HepG2 (cell line): ENCODE measurements around the gene ADAMTS12.

Experiments
- GABPA ChIP-seq, 2 experiments: IDR thresholded peaks; 2 replicates each; pipeline ENCODE4 v1.6.1; 2011 to 2016; ENCODE audit warnings: low read depth in 2 of 2, low read length in 1 of 2, missing biosample characterization in 1 of 2, missing genetic modification characterization in 1 of 2
- GATAD2A ChIP-seq: IDR thresholded peaks from 2 replicates; pipeline ENCODE4 v1.6.1; 2016
- MAFK ChIP-seq, 2 experiments: IDR thresholded peaks in 1 of 2; conservative IDR thresholded peaks in 1 of 2; 2 replicates each; pipeline ENCODE4 v1.6.1; 2011; ENCODE audit warnings: improper control_type of control experiment in 2 of 2, low read length in 2 of 2
- NFYB ChIP-seq: sonication (generic); formaldehyde crosslinking; IDR thresholded peaks from 2 replicates; pipeline ENCODE4 v1.4.0; 2020; ENCODE audit warnings: missing genetic modification reagents
- REST ChIP-seq, 2 experiments: IDR thresholded peaks; 2 replicates each; pipeline ENCODE4 v1.6.1; 2011 to 2012; ENCODE audit warnings: low read length in 2 of 2, borderline replicate concordance in 1 of 2, low read depth in 1 of 2, mild to moderate bottlenecking in 1 of 2, moderate library complexity in 1 of 2
- RFX5 ChIP-seq: IDR thresholded peaks from 2 replicates; pipeline ENCODE4 v1.6.1; 2011; ENCODE audit warnings: low read depth, low read length, improper control_type of control experiment
- SOX5 ChIP-seq: IDR thresholded peaks from 2 replicates; pipeline ENCODE4 v1.6.1; 2016; ENCODE audit warnings: borderline replicate concordance
- TOE1 ChIP-seq: sonication (generic); formaldehyde crosslinking; IDR thresholded peaks from 2 replicates; pipeline ENCODE4 v1.4.0; 2020; ENCODE audit warnings: mild to moderate bottlenecking, missing genetic modification reagents
- ZNF253 ChIP-seq: sonication (generic); formaldehyde crosslinking; IDR thresholded peaks from 2 replicates; pipeline ENCODE4 v1.8.0; 2022; ENCODE audit warnings: mild to moderate bottlenecking, missing genetic modification reagents, borderline replicate concordance
- TF ChIP-seq, protein P1 (sequence below): sonication (generic); formaldehyde crosslinking; IDR thresholded peaks from 2 replicates; pipeline ENCODE4 v1.5.0; 2020; ENCODE audit warnings: mild to moderate bottlenecking, missing genetic modification reagents, moderate library complexity
- TF ChIP-seq, protein P2 (sequence below): sonication (generic); formaldehyde crosslinking; IDR thresholded peaks from 2 replicates; pipeline ENCODE4 v1.4.0; 2020; ENCODE audit warnings: missing genetic modification reagents
- TF ChIP-seq, protein P3 (sequence below): sonication (generic); formaldehyde crosslinking; IDR thresholded peaks from 2 replicates; pipeline ENCODE4 v1.8.0; 2022; ENCODE audit warnings: missing genetic modification reagents, mild to moderate bottlenecking, borderline replicate concordance

DNA sequence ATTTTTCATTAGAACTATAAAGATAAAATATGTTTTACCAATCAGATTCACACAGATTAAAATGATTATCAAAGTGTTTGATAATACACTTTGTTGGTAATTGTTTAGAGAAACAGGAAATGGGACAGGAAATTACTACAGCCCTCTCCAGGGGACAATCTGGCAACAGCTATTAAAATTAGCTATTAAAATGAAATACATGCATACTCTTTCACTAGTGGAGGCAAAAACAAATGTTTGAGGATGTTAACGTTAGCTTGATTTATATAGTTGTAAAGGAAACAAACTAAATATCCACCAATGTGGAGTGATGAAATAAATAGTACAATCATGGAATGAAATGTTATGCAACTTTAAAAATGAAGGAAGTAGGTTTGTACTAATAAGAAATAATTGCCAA, 397.3 kb downstream of the ADAMTS12 start:
- TF ChIP-seq, protein P1, sequence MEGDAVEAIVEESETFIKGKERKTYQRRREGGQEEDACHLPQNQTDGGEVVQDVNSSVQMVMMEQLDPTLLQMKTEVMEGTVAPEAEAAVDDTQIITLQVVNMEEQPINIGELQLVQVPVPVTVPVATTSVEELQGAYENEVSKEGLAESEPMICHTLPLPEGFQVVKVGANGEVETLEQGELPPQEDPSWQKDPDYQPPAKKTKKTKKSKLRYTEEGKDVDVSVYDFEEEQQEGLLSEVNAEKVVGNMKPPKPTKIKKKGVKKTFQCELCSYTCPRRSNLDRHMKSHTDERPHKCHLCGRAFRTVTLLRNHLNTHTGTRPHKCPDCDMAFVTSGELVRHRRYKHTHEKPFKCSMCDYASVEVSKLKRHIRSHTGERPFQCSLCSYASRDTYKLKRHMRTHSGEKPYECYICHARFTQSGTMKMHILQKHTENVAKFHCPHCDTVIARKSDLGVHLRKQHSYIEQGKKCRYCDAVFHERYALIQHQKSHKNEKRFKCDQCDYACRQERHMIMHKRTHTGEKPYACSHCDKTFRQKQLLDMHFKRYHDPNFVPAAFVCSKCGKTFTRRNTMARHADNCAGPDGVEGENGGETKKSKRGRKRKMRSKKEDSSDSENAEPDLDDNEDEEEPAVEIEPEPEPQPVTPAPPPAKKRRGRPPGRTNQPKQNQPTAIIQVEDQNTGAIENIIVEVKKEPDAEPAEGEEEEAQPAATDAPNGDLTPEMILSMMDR (CRISPR knock-in tag), result no peak
- TF ChIP-seq GATAD2A (CRISPR knock-in tag), result no peak
- TF ChIP-seq ZNF253 (CRISPR knock-in tag), result no peak
- TF ChIP-seq, protein P2, sequence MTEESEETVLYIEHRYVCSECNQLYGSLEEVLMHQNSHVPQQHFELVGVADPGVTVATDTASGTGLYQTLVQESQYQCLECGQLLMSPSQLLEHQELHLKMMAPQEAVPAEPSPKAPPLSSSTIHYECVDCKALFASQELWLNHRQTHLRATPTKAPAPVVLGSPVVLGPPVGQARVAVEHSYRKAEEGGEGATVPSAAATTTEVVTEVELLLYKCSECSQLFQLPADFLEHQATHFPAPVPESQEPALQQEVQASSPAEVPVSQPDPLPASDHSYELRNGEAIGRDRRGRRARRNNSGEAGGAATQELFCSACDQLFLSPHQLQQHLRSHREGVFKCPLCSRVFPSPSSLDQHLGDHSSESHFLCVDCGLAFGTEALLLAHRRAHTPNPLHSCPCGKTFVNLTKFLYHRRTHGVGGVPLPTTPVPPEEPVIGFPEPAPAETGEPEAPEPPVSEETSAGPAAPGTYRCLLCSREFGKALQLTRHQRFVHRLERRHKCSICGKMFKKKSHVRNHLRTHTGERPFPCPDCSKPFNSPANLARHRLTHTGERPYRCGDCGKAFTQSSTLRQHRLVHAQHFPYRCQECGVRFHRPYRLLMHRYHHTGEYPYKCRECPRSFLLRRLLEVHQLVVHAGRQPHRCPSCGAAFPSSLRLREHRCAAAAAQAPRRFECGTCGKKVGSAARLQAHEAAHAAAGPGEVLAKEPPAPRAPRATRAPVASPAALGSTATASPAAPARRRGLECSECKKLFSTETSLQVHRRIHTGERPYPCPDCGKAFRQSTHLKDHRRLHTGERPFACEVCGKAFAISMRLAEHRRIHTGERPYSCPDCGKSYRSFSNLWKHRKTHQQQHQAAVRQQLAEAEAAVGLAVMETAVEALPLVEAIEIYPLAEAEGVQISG (CRISPR knock-in tag), result no peak
- no peak for TF ChIP-seq GABPA (IDR thresholded peaks at IDR 0.05; ENCODE audit: low read depth, low read length)
- TF ChIP-seq GABPA (CRISPR knock-in tag; IDR thresholded peaks at IDR 0.05; ENCODE audit: low read depth), result no peak
- TF ChIP-seq MAFK (conservative IDR thresholded peaks at IDR 0.05 in 1 of 2, IDR thresholded peaks at IDR 0.05 in 1 of 2; ENCODE audit: low read length in 2 of 2), result no peak
- TF ChIP-seq REST (IDR thresholded peaks at IDR 0.05; ENCODE audit: borderline replicate concordance in 1 of 2, low read depth in 1 of 2, low read length in 2 of 2), result no peak
- no peak for TF ChIP-seq NFYB (CRISPR knock-in tag)
- no peak for TF ChIP-seq RFX5
- no peak for TF ChIP-seq SOX5 (CRISPR knock-in tag)
- no peak for TF ChIP-seq TOE1 (CRISPR knock-in tag)
- TF ChIP-seq, protein P3, sequence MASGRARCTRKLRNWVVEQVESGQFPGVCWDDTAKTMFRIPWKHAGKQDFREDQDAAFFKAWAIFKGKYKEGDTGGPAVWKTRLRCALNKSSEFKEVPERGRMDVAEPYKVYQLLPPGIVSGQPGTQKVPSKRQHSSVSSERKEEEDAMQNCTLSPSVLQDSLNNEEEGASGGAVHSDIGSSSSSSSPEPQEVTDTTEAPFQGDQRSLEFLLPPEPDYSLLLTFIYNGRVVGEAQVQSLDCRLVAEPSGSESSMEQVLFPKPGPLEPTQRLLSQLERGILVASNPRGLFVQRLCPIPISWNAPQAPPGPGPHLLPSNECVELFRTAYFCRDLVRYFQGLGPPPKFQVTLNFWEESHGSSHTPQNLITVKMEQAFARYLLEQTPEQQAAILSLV (CRISPR knock-in tag), result no peak
